Middle frontal gyrus (tissue), 1 donor: Measurements from ENCODE around the gene NUTM1.
"Not testable (repeated sequence)": the region's sequence is repeated elsewhere in the genome, so short reads cannot be mapped to it uniquely, and the experiment has no call there.

Experiments used
- DNase-seq: peaks from one replicate; pipeline ENCODE4 v3.0.0-alpha.2; 2015; ENCODE audit warnings: low spot score; ENCODE audit errors: extremely low spot score

NUTM1 gene

GRCh38 chr15:34336231-34336990 lies 6.7 kb upstream of the NUTM1 start:
- no peak for DNase-seq

GRCh38 chr15:34336991-34337556 lies 6.0 kb upstream of the NUTM1 start:
- no peak for DNase-seq

- DNase-seq: peak; percentile 89
Measured at GRCh38 chr15:34337557-34338306, 5.4 kb upstream of the NUTM1 start, which contains the start of gene SLC12A6. Gene SLC12A6 (minus strand): TSS chr15:34337781. CDS start chr15:34336680, 1,101 bp downstream.

- no peak for DNase-seq
Measured at GRCh38 chr15:34338347-34338746, 4.8 kb upstream of the NUTM1 start.

GRCh38 chr15:34339946-34340345 lies 3.2 kb upstream of the NUTM1 start:
- no peak for DNase-seq

- DNase-seq: no peak
Measured at GRCh38 chr15:34341381-34342212, 1.5 kb upstream of the NUTM1 start.

- DNase-seq: not testable (repeated sequence)
Measured at GRCh38 chr15:34342213-34342736, 840 bp upstream of the NUTM1 start.

GRCh38 chr15:34347951-34348638 lies 5.0 kb downstream of the NUTM1 start:
- no peak for DNase-seq

GRCh38 chr15:34348735-34349300 lies 5.7 kb downstream of the NUTM1 start:
- no peak for DNase-seq

- DNase-seq: no peak
Measured at GRCh38 chr15:34349769-34350168, 6.7 kb downstream of the NUTM1 start.

GRCh38 chr15:34352996-34353395 lies 9.9 kb downstream of the NUTM1 start:
- DNase-seq: not testable (repeated sequence)

- no peak for DNase-seq
Measured at GRCh38 chr15:34353627-34354026, 10.5 kb downstream of the NUTM1 start.

- no peak for DNase-seq
Measured at GRCh38 chr15:34354286-34354685, 11.2 kb downstream of the NUTM1 start.

- DNase-seq: no peak
Measured at GRCh38 chr15:34355241-34355640, 12.1 kb downstream of the NUTM1 start.

GRCh38 chr15:34357653-34358052 lies 14.5 kb downstream of the NUTM1 start:
- no peak for DNase-seq

- no peak for DNase-seq
Measured at GRCh38 chr15:34358367-34358766, 15.3 kb downstream of the NUTM1 start.

- no peak for DNase-seq
Measured at GRCh38 chr15:34358948-34359347, 15.8 kb downstream of the NUTM1 start.

- no peak for DNase-seq
Measured at GRCh38 chr15:34359416-34359815, 16.3 kb downstream of the NUTM1 start.

GRCh38 chr15:34360298-34360697 lies 17.2 kb downstream of the NUTM1 start:
- DNase-seq: no peak

- DNase-seq: no peak
Measured at GRCh38 chr15:34361278-34361677, 18.2 kb downstream of the NUTM1 start.
